ENCODE data around the gene REXO4.

REXO4 gene

DNA sequence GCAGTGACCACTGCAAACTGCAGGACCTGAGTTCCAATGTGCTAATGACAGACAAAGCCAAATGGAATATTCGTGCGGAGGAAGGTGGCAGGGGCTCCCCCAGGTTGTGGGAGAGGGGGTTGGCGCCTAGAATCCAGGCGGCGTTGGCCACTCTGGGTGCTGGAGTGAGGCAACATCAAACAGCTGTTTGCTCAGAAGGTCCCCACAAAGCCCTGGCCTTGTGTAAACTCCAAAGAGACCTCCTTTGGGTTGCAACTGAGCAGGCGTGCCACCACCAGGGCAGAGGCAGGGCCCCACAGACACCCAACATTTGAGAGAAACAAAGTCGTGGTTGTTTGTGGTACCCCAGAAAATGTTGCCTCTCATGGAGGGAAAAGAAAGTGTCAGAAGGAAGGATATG lies 27.1 kb downstream of the REXO4 start:
- Histone ChIP-seq H3K36me3 (no peaks in the 10 kb centered on the region), H3K9me3 (no peaks in the 10 kb centered on the region), H3K27ac (no peak overlapping the region), H3K4me1 (no peaks in the 10 kb centered on the region), H3K27me3 (peaks cover 0 to 36% of the 10 kb centered on the region in 2 donors), H3K4me3 (no peak overlapping the region)
- DNase-seq, result no peak
- TF ChIP-seq, protein P1, sequence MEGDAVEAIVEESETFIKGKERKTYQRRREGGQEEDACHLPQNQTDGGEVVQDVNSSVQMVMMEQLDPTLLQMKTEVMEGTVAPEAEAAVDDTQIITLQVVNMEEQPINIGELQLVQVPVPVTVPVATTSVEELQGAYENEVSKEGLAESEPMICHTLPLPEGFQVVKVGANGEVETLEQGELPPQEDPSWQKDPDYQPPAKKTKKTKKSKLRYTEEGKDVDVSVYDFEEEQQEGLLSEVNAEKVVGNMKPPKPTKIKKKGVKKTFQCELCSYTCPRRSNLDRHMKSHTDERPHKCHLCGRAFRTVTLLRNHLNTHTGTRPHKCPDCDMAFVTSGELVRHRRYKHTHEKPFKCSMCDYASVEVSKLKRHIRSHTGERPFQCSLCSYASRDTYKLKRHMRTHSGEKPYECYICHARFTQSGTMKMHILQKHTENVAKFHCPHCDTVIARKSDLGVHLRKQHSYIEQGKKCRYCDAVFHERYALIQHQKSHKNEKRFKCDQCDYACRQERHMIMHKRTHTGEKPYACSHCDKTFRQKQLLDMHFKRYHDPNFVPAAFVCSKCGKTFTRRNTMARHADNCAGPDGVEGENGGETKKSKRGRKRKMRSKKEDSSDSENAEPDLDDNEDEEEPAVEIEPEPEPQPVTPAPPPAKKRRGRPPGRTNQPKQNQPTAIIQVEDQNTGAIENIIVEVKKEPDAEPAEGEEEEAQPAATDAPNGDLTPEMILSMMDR (IDR thresholded peaks at IDR 0.05), result no peak
- intact Hi-C loops (cut with DNase I; ENCODE audit: low total_unique reads), result no loop called here

DNA sequence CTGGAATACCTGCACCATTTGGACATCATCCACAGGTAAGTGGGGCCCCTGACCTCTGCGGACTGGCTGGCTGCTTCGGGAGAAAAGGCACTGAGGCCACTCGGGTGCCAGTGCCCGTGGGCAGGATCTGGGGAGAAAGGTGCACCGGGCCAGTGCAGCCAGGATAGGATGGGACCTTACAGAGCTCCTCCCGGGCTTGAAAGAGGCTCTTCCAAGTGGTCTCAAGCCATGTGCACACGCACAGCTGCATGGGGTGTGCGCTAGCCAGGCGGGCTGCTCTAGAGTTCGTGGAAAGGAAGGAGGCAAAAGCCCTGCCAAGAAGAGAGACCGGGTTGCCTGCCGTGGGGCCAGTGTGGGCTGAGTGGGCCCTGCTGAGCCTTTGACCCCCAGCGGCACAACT lies 28.2 kb downstream of the REXO4 start:
- no peak overlapping the region for H3K4me3 ChIP-seq
- H3K27me3 ChIP-seq, result peaks cover 0 to 31% of the 10 kb centered on the region in 2 donors
- H3K9me3 ChIP-seq, result no peaks in the 10 kb centered on the region
- H3K27ac ChIP-seq, result no peak overlapping the region
- intact Hi-C loops (cut with DNase I; ENCODE audit: low total_unique reads), result no loop called here
- no peak for DNase-seq
- no peaks in the 10 kb centered on the region for H3K4me1 ChIP-seq
- TF ChIP-seq, protein P1 (IDR thresholded peaks at IDR 0.05), result no peak
- no peaks in the 10 kb centered on the region for H3K36me3 ChIP-seq

DNA sequence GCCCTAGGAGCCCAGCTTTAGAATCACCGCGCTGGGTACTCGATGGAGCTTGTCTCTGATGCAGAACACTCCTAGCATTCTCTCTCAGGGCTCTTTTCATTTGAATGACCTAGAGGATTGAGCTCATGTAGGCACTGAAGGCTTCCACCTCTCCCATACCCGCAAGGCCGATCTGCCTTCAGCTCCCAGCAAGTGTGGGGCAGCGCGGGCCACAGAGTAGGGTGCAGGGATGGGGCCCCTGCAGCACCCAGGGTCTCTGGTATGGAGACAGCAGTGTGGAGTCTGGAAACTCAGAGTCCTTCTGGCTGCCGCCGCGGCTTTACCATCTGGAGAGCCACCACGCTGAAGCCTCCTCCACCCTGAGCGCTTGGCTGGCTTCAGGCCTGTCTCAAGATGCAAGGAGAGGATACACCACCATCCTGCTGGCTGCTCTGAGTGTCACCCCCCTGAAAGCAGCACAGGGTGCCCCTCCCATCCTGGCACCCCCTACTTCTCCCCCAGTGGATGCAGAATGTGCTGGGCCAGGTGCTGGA lies 28.7 kb downstream of the REXO4 start:
- no peak for DNase-seq
- no peak overlapping the region for H3K27ac ChIP-seq
- no peaks in the 10 kb centered on the region for H3K36me3 ChIP-seq
- TF ChIP-seq, protein P1 (IDR thresholded peaks at IDR 0.05), result no peak
- no peak overlapping the region for H3K4me3 ChIP-seq
- H3K27me3 ChIP-seq, result peaks cover 0 to 27% of the 10 kb centered on the region in 2 donors
- H3K9me3 ChIP-seq, result no peaks in the 10 kb centered on the region
- no peaks in the 10 kb centered on the region for H3K4me1 ChIP-seq
- intact Hi-C loops (cut with DNase I; ENCODE audit: low total_unique reads), result no loop called here

DNA sequence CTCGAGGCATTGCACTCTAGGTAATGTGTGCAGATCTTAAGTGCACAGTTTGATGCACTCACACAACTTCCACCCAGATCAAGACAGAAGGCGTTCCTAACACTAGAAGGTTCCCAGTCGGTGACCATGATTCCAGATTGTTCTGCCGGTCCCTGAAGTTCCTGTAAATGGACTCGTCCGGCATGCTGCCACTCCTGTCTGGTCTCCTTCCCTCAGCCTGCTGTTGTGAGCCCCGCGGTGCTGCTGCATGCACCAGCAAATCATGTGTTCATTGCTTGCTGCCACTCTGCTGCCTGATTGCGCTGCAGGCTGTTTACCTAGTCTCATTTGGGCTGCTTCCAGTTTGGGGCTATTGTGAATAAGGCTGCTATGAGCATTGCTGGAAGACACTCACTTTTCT lies 30.1 kb downstream of the REXO4 start:
- Histone ChIP-seq H3K9me3 (no peaks in the 10 kb centered on the region), H3K4me3 (no peak overlapping the region), H3K4me1 (no peaks in the 10 kb centered on the region), H3K27ac (no peak overlapping the region), H3K36me3 (no peaks in the 10 kb centered on the region), H3K27me3 (peaks cover 0 to 17% of the 10 kb centered on the region in 2 donors)
- TF ChIP-seq, protein P1 (IDR thresholded peaks at IDR 0.05), result no peak
- intact Hi-C loops (cut with DNase I; ENCODE audit: low total_unique reads), result no loop called here
- no peak for DNase-seq

DNA sequence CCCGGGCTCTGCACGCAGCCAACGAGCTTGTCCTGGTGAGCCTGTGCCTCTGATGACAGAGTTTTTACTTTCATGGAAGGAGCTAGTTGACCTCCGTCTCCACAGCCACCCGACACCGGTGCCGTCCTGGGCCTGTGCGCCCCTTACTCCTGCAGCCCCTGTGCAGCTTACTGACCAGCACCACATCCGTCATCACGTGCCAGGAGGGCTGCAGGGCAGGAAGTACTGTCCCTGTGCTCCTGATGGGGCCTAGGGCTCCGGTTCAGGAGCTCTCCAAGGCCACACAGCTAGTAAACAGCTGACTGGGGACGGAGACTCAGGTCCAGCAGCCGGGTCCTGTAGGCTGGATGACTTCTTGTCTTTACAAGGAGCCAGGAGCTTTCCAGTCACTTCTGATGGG lies 31.5 kb downstream of the REXO4 start:
- intact Hi-C loops (cut with DNase I; ENCODE audit: low total_unique reads), result no loop called here
- Histone ChIP-seq H3K9me3 (no peaks in the 10 kb centered on the region), H3K4me1 (no peaks in the 10 kb centered on the region), H3K27me3 (peaks cover 0 to 17% of the 10 kb centered on the region in 2 donors), H3K36me3 (no peaks in the 10 kb centered on the region), H3K27ac (no peak overlapping the region), H3K4me3 (no peak overlapping the region)
- DNase-seq, result no peak
- TF ChIP-seq, protein P1 (IDR thresholded peaks at IDR 0.05), result no peak

DNA sequence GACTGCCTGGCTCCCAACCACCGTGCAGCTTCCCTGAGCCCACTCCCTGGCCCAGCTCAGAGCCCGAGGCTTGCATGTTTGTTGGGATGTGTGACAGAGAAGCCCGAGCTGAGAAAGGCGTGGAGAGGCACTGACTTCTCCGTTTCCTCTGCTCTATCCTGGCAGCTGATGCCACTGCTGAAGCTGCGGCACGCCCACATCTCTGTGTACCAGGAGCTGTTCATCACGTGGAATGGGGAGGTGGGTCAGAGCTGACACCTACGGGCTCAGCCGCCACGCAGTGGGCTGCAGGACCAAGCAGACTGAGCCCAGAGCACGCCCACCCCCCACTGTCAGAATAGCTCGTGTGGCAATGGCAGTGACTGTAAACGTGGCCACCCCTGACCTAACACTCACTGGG lies 32.4 kb downstream of the REXO4 start:
- Histone ChIP-seq H3K4me3 (no peak overlapping the region), H3K27ac (no peak overlapping the region), H3K4me1 (no peaks in the 10 kb centered on the region), H3K36me3 (no peaks in the 10 kb centered on the region), H3K9me3 (no peaks in the 10 kb centered on the region), H3K27me3 (peaks cover 0 to 11% of the 10 kb centered on the region in 2 donors)
- no peak for DNase-seq
- TF ChIP-seq, protein P1 (IDR thresholded peaks at IDR 0.05), result no peak
- intact Hi-C loops (cut with DNase I; ENCODE audit: low total_unique reads), result no loop called here

Measured in tibial artery (tissue), 4 donors.